ENCODE data around the gene P3H2.
"Not testable (repeated sequence)": the region's sequence is repeated elsewhere in the genome, so short reads cannot be mapped to it uniquely, and the experiment has no call there.

P3H2 gene

GRCh38 chr3:190120269-190121060 is at the start of gene P3H2:
P3H2 (minus strand) TSS chr3:190120897; CDS start chr3:190120731, 166 bp downstream.
- peak; percentile 48 for TF ChIP-seq CTCF (IDR thresholded peaks at IDR 0.05; ENCODE audit: low read length, missing control alignments)
- peak within 1 kb of the TSS; percentile 65 for H3K4me3 ChIP-seq (replicated peaks; ENCODE audit: low read depth, low read length)
- peak; percentile 92 for DNase-seq (ENCODE audit: low read depth)

GRCh38 chr3:190169877-190170276 is 49.2 kb upstream of the P3H2 start:
- no peak overlapping the region for H3K4me3 ChIP-seq (replicated peaks; ENCODE audit: low read depth, low read length)
- no peak for DNase-seq (ENCODE audit: low read depth)
- no peak for TF ChIP-seq CTCF (IDR thresholded peaks at IDR 0.05; ENCODE audit: low read length, missing control alignments)

- H3K4me3 ChIP-seq (replicated peaks; ENCODE audit: low read depth, low read length), result no peak overlapping the region
- no peak for TF ChIP-seq CTCF (IDR thresholded peaks at IDR 0.05; ENCODE audit: low read length, missing control alignments)
- no peak for DNase-seq (ENCODE audit: low read depth)
Measured at GRCh38 chr3:190169243-190169642, 48.5 kb upstream of the P3H2 start.

- DNase-seq (ENCODE audit: low read depth), result no peak
- TF ChIP-seq CTCF (IDR thresholded peaks at IDR 0.05; ENCODE audit: low read length, missing control alignments), result no peak
- no peak overlapping the region for H3K4me3 ChIP-seq (replicated peaks; ENCODE audit: low read depth, low read length)
Measured at GRCh38 chr3:190167936-190168680, 47.4 kb upstream of the P3H2 start.

GRCh38 chr3:190166948-190167347 is 46.3 kb upstream of the P3H2 start:
- no peak overlapping the region for H3K4me3 ChIP-seq (replicated peaks; ENCODE audit: low read depth, low read length)
- DNase-seq (ENCODE audit: low read depth), result no peak
- TF ChIP-seq CTCF (IDR thresholded peaks at IDR 0.05; ENCODE audit: low read length, missing control alignments), result no peak

GRCh38 chr3:190165253-190165652 is 44.6 kb upstream of the P3H2 start:
- H3K4me3 ChIP-seq (replicated peaks; ENCODE audit: low read depth, low read length), result no peak overlapping the region
- TF ChIP-seq CTCF (IDR thresholded peaks at IDR 0.05; ENCODE audit: low read length, missing control alignments), result no peak
- DNase-seq (ENCODE audit: low read depth), result no peak

GRCh38 chr3:190162013-190162412 is 41.3 kb upstream of the P3H2 start:
- not testable (repeated sequence) for DNase-seq (ENCODE audit: low read depth); H3K4me3 ChIP-seq (replicated peaks; ENCODE audit: low read depth, low read length)

Data from fibroblast of pulmonary artery (primary cell).